AG04449 (cell line): ENCODE measurements around the gene IRF4.
"Not testable (repeated sequence)": the region's sequence is repeated elsewhere in the genome, so short reads cannot be mapped to it uniquely, and the experiment has no call there.

Experiments used
- CTCF ChIA-PET: fragments of 350-600 bp; formaldehyde crosslinking; extraction: SDS; loops from one replicate; lab custom pipeline; 2021; ENCODE audit warnings: antibody characterized with exemption; lab: Yijun Ruan, JAX
- POLR2A ChIA-PET: fragments of 400-600, 350-600 bp; formaldehyde crosslinking; extraction: SDS; loops from one replicate; lab custom pipeline; 2020; ENCODE audit warnings: antibody characterized with exemption, inconsistent platforms; lab: Yijun Ruan, JAX
- DNase-seq: peaks from one replicate; pipeline ENCODE4 v3.0.0-alpha.2; 2010; ENCODE audit warnings: low read depth, low spot score
- H3K4me3 ChIP-seq: 2 replicates; pipeline ENCODE4 v1.5.1; 2011; ENCODE audit warnings: low read depth, mild to moderate bottlenecking, control low read depth, low read length
- CTCF ChIP-seq: IDR thresholded peaks from one replicate; pipeline ENCODE4 v1.5.1; 2011; ENCODE audit warnings: mild to moderate bottlenecking, moderate library complexity, low read length, control low read depth, inconsistent platforms; ENCODE audit not compliant: insufficient read depth; ENCODE audit errors: missing control alignments

IRF4 gene

GRCh38 chr6:369559-370431 is 21.8 kb upstream of the IRF4 start:
- no peak for TF ChIP-seq CTCF
- H3K4me3 ChIP-seq: no peak overlapping the region
- ChIA-PET CTCF (no interaction called here), POLR2A (interaction anchor here (1.0 kb wide), 1 partner anchor 24 kb away, joined by 3 read pairs; no protein-coding TSS in a partner anchor)
- no peak for DNase-seq

- POLR2A ChIA-PET: no interaction called here
- H3K4me3 ChIP-seq: no peak overlapping the region
- no peak for DNase-seq
- CTCF ChIA-PET: no interaction called here
- no peak for TF ChIP-seq CTCF
Observed at GRCh38 chr6:370555-370954, 21.0 kb upstream of the IRF4 start.

- DNase-seq, CTCF ChIA-PET, POLR2A ChIA-PET, H3K4me3 ChIP-seq: not testable (repeated sequence)
Observed at GRCh38 chr6:371851-372250, 19.7 kb upstream of the IRF4 start.

- no peak for TF ChIP-seq CTCF
- DNase-seq: no peak
- H3K4me3 ChIP-seq: no peak overlapping the region
- ChIA-PET CTCF (no interaction called here), POLR2A (no interaction called here)
Observed at GRCh38 chr6:372336-372911, 19.1 kb upstream of the IRF4 start.

GRCh38 chr6:373031-373430 is 18.5 kb upstream of the IRF4 start:
- no peak overlapping the region for H3K4me3 ChIP-seq
- POLR2A ChIA-PET: no interaction called here
- TF ChIP-seq CTCF: no peak
- CTCF ChIA-PET: interaction anchor here (1.7 kb wide), 1 partner anchor 182 kb away, joined by 4 read pairs; no protein-coding TSS in a partner anchor
- DNase-seq: no peak

- no peak overlapping the region for H3K4me3 ChIP-seq
- DNase-seq: no peak
- ChIA-PET CTCF (interaction anchor here (1.7 kb wide), 1 partner anchor 183 kb away, joined by 4 read pairs; no protein-coding TSS in a partner anchor), POLR2A (no interaction called here)
- TF ChIP-seq CTCF: no peak
Observed at GRCh38 chr6:373773-374724, 17.5 kb upstream of the IRF4 start.
